GM18861 (cell line): ENCODE measurements around the gene TBC1D16.

Experiments
- ATAC-seq: cut with Tn5 transposase; IDR thresholded peaks from one replicate; pipeline ENCODE4 v1.9.1; 2021; ENCODE audit not compliant: unreplicated experiment

Gene TBC1D16

DNA sequence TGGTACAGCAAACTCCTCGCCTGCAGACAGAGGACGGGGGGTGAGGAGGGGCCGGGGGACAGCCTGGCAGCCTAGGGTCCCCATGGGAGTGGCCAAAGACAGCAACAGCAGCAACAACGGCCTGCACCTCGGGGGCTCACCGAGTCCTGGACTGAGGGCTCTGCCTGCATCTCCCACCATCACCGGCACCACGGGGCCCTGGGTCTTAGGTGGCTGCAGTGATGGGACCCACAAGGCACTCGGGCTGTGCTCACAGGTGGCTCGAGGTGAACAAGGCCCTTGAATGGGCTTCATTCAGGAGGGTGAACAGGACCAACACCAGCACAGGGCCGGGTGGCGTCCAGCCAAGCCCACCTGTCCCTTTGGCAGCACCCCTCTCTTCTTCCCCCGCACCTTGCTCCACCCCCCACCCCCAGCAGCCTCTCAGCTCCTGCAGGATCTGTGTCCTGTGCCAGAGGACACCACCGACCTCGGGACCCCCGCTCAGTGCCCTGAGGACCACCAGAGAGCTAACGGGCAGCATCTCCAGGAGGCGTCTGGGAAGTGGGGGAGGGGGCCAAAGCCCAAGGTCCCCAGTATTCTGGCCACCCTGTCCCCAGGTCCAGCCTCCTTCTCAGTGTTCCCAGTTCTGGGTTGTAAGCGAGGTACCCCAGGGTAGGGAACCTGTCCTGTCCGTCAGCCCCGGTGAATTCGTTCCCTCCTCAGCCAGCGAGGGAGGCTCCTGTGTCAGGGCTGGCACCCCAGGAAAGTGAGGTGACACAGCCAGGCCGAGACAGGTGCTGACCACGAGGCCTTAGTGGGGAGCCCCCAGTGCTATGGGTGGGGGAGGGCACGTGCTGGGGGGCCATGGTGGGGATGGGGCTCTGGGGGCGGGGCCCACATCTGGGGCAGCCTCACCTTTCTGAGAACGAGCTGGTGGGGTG is 94.3 kb downstream of the TBC1D16 start:
- no peak for ATAC-seq

DNA sequence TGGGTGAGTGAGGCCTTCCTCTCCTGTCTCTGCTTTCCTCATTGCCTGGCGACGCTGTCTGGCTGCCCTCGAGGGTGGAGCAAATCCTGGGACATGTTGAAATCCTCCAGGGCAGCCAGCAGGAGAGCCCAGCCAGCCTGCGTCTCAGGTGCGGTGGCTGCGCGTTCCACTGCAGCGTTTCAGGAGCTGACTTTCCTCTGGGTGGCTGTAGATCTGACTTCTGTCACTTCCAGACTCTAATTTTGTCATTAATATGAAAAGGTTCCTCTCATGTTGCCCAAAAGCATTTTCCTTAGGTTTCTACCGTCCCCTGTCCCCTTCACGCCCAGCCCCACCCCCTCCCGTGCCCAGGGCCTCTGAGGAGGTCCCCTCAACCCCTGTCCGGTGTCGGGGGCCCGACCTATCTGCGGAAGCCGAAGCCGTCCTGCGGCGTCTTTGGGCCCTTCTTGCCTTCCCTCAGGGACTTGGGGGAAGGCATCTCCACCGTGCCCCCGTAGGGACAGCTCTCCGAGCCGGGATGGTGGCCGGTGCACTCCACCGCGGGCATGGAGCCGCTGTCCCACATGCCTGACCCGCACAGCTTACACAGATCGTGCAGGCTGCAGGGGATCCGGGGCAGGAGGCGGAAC is 95.1 kb downstream of the TBC1D16 start:
- ATAC-seq: no peak

DNA sequence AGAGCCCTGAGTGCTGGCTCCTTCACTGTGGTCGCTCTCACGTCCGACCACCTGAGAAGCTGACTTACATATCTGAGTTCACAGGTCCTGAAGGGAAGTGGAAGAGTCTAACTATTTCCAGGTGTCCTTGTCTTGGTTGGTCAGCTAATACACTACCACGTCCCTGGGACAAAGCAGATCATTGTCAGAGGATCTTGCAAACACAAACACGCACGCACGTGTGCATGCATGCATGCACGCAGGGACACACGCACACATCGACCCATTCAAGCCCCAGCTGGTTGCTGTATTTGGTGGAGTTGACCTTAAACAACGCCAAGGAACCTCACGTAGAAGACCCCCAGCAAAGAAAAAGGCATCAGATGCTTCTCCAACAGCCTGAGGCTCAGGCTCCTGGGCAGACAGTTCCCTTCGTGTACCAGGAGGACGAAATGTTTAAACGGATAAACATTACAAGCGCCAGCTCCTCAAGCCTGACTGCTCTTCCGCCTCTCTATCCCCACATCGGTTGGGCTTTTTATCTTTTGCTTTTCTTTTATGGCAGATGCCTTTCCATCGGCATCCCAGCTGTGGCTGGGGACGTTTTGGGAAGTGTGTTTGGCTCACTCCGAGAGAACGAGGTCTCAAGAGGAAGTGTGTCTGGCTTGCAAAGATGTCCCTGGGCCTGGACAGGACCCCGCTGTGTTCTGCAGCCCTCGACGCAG is 95.8 kb downstream of the TBC1D16 start:
- no peak for ATAC-seq

DNA sequence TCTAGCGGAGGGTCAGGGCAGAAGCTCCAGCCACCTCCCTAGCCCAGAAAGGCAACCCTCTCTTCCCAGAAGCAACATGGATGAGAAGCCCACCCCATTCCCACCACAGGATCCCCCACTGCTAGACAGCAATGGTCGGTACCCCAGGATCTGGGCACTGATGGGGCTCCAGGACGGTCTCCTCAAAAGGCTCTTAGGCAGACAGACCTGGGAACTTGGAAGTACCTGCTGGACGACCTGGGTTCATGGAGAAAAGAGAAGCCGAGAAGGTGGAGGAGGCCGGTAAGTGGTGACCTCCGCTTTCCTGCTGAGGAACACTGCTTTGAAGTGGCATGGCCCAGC is 96.6 kb downstream of the TBC1D16 start:
- ATAC-seq: no peak

DNA sequence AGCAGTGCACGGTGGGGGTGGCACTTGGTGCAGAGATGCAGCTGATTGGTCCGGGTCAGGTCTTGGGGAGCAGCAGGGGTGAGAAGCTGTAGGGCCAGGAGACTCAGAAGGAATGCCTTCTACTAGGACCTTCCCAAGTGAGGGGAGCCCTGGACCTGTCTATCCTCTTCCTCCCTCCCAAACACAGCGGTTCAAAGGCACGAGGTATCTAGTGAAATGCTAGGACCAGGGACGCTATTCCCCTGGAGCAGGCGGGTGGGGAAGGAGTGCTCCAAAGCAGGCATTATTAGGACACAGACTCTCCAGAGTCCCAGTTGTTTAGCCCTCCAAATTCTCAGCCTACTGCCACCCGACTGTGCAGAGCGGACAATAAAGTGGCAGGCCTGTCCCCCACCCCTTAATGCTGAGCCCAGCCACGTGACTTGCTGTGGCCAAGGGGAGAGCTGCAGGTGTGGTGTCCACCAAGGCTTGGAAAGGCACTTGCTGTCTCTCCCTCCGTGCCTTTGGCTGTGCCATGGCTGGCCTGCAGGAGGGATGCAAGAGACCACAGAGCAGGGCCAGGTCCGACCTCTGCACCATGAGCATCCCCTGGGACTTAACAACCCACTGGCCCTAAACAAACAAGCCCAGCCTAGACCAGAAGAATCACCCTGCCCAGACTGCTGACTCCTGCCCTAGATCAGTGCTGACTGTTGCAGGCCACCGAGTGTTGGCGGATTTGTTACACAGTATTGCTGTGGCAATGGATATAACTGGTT is 97.2 kb downstream of the TBC1D16 start:
- ATAC-seq: no peak

DNA sequence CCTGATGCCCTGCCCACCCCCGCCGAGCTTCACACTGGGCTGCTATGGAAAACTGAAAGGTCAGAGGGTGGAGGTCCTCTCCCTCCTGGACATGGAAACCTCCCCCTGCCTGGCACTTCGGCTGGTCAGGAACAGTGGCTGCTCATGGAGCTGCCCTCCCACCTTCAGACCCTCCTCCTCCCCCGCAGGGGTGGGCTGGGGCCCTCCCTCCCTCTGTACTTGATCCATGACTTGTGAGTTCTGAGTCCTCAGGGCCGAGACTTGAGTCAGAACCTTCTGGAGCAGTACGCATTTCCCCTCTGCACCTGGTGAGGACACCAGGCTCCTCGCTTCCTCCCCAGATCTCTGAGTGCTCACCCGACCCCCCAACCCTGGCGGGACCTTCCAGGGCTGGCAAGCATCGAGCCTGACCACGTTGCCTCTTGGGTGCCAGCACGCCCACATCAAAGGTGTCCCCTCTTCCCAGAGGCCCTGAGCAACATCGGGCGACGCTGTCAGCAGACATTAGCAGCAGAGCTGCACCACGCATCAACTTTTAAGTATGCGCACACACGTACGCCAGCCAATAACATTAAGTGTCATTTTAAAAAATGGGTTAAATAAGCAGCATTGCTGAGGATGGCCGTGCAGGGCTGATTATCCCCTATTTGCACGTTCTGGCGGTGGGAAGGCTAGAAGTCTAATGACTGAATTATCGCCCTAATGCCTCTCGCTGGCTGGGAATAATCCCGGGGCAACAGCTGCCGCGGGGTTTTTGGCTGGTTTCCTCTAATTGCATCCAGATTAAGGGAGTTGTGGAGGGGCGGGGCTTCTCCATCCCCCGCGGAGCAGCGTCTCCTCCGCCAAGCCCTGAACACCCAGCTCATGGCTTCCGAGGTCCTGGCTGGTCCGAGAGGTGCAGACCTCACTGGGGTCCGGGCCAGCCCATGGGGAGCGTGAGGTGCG is 98.0 kb downstream of the TBC1D16 start:
- no peak for ATAC-seq

DNA sequence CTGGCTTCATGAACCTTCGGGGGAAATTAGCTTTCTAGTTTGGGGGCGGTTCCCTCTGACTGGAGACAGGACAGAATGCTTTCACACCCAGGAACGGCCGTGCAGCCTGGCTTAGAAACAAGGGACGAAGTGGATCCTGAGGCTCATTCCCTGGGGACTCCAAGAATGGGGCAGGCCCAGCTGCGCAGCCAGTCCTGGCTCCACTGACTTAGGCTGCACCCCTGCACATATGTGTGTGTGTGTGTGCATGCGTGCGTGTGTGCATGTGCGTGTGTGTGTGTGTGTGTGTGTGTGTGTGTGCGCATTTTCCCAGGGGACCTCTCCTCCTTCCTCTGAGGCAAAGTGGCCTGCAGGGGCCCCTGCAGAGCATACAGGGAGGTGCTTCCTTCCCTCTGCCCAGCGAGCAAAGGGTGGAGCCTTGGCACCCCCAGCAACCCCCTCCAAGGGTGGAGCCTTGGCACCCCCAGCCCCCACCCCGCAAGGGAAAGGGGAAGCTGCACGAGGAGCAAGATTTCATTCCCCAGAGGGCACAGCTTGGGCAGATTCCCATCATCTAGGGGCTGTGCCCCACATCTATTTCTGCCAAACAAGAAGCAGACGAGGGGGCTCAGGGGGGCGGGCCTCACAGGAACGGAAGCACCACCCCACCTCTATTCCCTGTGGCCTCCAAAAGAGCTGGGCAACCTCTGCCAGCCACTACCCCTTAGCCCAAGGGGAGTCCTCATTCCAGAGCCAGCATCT is 98.9 kb downstream of the TBC1D16 start:
- no peak for ATAC-seq

DNA sequence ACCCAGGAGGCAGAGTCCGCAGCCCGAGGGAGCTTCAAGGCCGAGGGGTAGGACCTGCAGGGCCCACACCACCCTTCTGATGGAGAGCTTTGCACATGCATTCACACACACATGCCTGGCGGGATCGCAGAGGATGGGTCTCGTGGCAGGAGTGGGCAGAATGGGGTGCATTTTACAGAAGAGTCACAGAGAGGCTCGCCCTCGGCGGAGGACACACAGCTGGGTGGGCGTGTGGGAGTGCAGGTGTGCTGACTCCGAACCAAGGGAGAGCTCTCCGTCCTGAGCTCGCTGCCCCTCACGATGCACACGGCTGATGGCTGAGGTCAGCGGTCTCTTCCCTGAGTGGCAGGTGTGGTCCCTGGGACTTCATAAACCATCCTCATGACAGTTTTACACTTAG is 99.6 kb downstream of the TBC1D16 start:
- ATAC-seq: no peak

DNA sequence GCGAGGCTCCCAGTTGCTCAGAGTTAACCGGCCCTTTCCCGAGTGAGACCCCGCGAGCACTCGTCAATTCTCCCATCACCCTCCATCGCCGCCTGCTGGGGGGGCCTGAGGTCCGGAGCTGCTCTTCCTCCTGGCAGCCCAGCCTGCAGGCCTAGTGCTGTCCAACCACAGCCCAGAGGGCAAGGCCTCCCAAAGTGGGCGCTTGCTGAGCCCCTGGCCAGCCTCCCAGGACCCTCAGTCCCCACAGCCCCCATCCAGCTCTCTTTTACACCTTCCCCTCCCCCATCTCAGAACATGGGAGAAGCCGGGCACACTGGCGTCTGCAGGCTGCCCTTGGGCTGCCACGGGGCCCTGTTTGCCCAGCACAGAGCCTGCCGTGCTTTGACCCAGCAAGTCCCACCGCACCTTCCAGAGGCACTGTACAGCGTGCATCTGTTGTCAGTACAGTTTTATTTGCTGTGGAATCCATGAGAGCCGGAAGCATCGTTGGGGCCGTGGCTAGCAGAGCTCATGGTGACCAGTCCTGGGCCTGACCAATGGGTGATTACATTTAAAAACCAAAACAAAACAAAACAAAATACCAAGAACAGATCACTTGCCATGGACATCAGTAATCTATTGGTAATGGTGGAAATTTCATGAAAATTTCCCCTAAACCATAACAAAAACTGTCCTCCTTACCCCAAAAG is 100.3 kb downstream of the TBC1D16 start:
- no peak for ATAC-seq

DNA sequence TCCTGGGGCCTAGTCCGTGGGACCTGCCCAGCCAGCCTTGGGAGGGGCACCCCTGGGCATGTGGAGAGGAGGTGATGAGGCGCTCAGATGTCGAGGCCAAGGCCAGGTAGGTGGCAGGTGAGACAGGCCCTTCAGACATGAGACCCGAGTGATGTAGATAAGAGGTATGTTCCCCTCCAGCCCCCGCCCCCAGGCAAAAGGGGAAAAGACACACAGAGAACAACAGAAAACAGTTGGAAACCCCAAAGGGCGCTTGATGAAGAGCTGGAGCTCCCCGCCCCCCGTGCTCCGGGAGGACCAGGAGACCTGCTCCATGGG is 101.1 kb downstream of the TBC1D16 start:
- no peak for ATAC-seq

DNA sequence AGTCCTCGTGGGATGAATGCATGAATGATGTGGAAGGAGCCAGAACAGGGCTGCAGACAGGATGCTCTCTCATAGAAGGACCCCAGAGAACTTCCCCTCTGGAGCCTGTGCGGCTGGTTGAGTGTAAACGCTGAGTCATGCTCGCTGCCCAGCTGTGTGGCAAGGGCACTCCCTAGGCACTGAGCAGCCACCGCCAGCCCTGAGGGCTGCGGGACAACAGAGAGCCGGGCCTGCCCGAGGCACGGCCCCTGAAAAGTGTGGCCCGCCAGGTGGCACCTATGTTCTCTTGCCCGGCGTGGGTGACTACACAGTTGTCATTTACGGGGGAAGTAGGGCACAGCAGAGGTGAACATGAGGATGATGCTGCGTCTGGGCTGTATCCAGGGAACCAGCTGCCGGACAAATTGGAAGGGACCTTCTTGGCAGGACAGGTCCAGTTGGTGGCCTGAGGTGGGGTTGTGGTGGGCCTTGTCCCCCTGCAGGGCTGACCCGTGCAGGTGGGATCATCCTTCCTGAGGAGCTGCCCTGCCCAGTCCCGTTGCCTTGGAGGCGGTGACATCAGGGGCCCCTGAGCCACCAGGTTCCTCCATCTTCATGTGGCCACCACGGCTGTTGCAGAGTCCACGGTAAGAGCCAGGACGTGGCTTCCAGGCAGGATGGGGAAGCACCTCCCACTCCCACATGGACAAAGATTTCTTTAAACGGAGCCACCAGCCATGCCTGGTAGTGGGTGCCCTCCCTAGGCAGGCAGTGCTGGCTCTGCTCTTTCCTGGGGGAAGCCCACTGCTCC is 101.6 kb downstream of the TBC1D16 start:
- ATAC-seq: no peak

DNA sequence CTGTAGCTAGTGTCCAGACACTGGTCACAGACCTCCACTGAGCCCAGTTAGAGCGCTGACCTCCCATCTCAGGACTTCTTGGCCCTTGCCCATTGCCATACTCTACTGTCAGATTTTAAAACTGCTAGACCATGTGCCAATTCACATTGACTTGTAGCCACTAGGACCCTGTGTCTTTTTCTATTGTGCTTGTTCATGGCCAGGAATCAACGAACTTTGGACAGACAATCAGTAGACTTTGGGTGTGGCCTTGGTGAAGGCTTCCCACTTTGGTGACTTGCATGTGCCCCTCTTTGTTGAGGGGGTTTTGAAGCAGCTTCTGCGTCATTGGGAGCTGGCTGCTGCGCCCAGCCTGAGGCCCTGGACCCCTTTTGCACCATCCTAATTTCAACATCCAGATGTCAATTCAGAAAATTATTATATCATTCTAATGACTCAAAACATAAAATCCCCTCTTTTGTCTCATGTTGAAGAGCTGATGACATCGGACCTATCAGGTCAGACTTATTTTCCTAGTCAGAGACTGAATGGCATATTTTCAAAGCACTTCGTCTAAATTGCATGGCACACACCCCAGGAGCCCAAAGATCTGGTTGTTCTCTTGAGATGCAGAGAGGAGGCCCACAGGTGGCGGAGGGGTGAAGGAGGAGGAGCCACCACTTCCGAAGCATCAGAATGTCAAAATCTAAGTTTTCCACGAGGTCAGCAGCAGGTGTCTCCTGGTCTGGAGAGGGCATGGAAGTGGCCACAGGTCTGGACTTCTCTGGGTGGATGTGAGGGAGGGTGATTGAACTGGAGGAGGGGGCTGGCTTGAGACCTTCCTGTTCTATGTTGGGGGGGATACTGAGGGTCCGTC is 103.0 kb downstream of the TBC1D16 start:
- ATAC-seq: no peak

DNA sequence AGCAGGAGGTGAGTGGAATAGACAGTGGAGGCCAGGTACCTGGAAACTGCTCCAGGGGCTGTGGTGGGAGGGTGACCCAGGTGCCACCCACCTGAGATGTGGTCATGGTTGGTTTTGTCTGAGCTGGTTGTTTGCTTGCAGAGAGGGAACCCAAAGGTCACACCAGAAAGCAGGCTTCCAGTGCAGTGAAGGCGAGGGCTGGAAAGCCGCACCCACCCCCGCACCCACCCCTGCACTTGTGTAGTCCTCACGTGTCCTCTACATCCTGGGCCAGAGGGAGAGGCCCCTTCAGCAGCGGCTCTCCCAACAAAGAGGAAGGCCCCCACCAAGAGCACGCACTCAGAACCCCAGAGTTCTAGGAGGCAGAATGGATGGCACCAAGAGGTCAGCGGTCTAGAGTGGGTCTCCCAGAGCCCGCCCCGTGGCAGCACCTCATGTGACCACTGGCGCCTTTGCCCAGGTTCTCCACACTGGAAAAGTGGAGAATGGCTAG is 103.8 kb downstream of the TBC1D16 start:
- no peak for ATAC-seq

DNA sequence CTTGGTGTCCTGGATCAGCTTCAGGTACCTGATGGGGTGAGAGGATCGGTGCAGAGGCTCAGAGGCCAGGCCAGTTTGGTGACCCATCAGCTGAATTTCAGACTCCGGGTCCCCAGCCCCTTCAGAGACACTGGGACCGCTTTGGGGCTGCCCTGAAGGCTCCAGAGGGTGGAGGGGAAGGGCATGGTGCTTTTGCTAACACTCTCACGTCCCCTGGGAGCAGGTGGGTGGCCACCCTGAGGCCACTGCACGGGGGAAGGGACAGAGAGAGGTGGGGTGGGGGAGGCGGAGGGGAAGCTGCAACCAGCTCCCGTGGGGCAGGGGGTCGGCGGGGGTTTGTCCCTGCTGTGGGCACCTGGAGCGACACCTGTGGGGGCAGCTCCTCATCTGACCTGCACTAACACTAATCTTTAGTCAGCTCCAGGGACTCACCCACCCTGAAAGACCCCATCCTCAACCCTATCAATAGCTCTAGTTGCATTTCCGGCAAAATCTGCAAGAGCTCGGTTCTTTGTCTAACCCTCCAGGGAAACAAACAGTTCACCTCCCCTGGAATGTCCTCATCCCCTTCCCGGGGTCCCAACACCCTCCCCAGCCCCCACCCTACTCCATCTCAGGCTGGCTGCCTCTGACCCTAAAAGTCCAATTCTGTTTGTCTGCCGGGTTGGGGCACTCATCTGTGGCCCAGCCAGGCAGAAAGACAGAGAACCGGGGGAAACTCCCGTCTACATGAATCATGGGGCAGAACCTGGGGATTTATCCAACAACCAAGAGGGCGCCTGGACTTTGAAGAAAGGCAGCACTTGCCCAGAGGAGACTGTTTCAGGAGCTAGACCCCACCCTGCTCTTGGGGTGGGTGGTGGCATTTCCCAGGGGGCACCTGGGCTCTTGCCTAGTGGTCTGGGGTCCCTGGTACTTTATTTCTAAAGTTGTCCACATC is 104.5 kb downstream of the TBC1D16 start:
- no peak for ATAC-seq

DNA sequence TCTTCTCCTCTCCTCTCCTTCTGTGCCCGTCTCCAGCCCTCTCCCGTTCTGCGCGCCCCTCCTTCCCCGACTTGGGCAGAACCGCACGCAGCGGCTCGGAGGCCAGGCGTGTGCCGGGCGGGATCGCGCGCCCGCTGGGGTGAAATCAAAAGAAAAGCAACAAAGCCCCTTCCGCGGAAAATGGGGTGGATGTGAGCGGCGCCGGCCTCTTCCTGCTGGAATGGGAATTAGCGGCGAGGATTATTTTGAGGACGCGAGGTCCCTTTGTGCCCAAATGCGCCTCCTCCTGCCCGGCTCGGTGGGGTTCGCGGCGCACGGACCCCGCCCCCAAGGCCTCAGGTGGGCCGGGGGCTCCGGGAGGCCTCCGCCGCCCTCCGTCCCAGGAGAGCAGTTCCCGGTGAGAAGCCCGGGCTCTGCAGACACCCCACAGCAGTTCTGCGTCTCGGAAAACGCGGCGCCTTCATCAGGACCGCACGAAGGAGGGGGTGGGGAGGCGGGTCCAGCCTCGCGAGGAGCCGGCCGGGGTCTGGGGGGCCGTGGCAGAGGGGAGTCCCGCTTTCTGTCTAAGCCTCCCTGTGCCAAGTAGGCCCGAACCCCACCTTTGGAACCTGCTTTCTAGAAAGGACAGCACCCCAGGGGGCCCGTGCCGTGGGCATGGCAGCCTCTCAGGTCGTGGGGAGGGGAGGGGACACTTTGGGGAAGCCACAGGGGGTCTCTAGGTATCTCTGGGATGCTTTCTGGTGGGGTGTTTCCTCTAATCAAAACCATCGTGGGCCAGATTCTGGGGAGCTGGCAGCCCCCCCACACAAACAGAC is 105.4 kb downstream of the TBC1D16 start:
- no peak for ATAC-seq
